HL-60/S4 treated with retinoic acid at 250 ng/mL for 4 days and 3 days (cell line): ENCODE data around the gene PGAM5.
"Not testable (repeated sequence)": the region's sequence is repeated elsewhere in the genome, so short reads cannot be mapped to it uniquely, and the experiment has no call there.

Experiments
- in situ Hi-C: fragments of 300-500 bp; cut with MboI; formaldehyde crosslinking; loops from 2 replicates; pipeline ENCODE4 v1.7.0; 2022; ENCODE audit warnings: low sequenced_read_pairs

The PGAM5 gene

GRCh38 chr12:132741620-132742019 lies 31.0 kb downstream of the PGAM5 start:
- in situ Hi-C loops: no loop called here

GRCh38 chr12:132743831-132744230 lies 33.2 kb downstream of the PGAM5 start:
- in situ Hi-C loops: no loop called here

DNA sequence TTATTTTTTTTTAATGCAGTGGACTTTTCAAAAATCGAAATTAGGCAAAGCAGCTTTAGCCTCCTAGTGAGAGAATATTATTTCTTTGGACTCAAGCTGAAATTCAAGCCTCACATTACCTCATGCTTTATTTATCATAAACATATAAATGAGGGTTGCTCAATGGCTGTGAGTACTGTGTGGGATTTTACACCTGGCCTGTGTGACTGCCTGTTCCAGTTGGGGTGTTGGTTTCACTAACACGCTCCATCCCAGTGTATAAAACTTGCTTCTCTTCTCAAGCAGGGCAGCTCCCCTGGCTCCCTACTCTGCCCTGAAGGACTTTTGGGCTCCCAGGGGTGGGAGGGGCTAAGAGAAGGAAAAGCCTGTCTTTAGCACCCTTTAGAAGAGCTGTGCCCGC lies 36.0 kb downstream of the PGAM5 start:
- in situ Hi-C loops: no loop called here

GRCh38 chr12:132747395-132747794 lies 36.8 kb downstream of the PGAM5 start:
- in situ Hi-C loops: no loop called here

GRCh38 chr12:132747896-132748295 lies 37.3 kb downstream of the PGAM5 start:
- in situ Hi-C loops: no loop called here

GRCh38 chr12:132748319-132748718 lies 37.7 kb downstream of the PGAM5 start:
- in situ Hi-C loops: no loop called here

- in situ Hi-C loops: not testable (repeated sequence)
Observed at GRCh38 chr12:132753670-132754069, 43.0 kb downstream of the PGAM5 start.

GRCh38 chr12:132754160-132754932 lies 43.7 kb downstream of the PGAM5 start:
- in situ Hi-C loops: no loop called here

- in situ Hi-C loops: not testable (repeated sequence)
Observed at GRCh38 chr12:132758825-132759224, 48.2 kb downstream of the PGAM5 start.

DNA sequence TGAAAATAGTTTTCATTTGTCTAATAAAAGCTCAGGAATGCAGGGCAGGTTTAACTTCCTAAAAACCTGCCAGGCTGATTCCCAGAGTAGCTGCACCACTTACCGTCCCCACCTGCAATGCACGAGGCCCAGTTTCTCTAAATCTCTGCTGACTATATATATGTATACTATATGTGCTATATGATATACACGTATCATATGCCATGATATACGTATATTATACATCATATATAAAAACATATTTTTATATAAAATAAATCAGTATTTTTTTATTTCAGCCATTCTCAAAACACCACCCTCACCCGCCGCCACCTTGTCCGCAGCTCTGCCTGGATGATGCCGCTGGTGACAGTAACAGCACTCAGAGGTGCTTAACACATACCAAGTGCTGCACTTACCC lies 48.7 kb downstream of the PGAM5 start:
- in situ Hi-C loops: no loop called here

DNA sequence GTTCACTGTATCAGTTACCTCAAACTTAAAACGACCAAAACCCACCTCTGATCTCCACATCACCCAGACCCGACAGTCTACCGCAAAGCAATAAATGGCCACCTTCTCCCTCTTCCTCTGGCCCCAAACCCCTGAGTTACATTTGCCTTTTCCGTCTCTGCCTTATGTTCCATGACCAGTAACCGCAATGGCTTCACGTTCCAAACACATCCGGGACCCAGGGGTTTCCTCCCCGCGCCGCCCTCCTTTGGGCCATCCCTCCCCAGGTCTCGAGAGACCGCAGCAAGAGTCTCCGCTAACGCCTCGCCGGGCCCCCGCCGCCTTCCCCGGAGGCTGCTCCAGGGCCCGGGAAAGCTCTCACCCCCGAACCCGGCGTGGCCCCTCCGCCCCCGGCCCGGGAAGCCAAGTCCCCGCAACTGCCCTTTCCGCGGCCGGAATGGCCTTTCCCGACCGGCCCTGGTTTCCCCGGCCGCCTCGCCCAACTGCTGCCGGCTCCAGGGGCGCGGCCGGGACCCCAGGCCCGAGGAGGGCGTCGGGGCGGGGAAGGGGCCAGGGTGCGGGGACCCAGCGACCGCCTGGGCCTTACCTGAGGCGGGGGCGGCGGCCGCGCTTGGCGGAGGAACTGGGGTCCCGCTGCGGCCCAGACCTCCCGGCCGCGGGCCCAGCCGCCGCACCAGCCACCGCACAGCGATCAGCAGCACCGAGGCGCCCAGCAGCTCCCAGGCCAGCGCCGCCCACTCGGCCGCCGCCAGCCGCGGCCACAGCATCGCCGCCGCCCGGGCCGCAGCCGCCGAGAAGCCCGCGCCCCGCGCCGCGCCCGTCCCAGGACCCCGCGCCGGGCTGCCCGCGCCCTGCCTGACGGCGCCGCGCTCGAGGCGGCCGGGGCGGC lies 50.6 kb downstream of the PGAM5 start, which contains the start of gene ANKLE2:
TSS of gene ANKLE2 (minus strand) at position 801 of the 889 bp plus-strand sequence. CDS start at position 767, 34 bp downstream.
- in situ Hi-C loops: no loop called here

DNA sequence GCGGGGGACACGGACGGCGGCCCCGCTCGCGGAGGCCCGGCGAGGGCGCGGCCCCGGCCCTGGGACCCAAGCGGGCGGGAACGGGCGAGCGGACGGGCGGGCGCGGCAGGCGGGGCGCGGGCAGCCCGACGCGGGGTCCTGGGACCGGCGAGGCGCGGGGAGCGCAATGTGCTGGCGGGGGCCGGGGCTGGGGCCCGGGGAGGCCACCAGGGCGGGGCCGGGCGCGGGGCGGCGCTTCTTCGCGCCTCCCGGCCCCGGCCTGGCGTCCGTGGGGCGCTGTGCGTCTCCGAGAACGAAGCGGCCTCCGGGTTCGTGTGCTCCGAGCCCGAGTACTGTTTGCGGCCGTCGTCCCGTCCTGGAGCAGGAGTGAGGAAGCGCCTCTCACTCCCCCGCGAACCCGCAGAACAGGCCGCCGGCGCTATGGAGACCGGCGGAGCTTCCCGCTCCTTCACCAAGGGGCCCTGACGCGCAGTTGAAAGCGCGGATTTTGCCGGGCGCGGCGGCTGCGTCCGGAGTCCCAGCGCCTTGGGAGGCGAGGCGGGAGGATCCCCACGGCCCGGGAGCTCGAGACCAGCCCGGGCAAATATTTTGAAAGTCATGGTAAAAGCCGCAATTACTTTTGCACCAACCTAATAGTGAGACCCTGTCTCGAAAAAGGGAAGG lies 51.4 kb downstream of the PGAM5 start:
- in situ Hi-C loops: no loop called here

DNA sequence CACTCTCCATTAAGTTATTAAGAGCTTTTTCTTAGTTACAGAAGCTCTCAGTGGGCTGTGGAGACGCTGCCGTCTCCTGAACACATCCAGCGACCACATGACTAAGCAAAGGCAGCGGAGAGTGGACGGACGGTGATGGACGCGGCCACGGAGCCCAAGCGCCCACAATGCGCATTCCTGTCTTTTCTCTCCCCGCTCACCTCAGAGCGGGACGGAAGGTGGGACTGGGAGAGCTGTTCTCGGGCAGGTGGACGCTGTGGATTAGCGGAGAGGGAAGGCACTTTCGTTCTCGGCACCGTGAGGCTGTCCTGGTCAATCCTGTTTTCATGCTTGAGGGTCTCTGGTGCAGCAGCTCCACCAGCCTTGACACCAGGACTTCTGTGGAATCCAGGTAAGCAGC lies 53.6 kb downstream of the PGAM5 start:
- in situ Hi-C loops: no loop called here

- in situ Hi-C loops: no loop called here
Observed at GRCh38 chr12:132765361-132765760, 54.7 kb downstream of the PGAM5 start.

GRCh38 chr12:132766380-132767085 lies 55.9 kb downstream of the PGAM5 start:
- in situ Hi-C loops: no loop called here

- in situ Hi-C loops: no loop called here
Observed at GRCh38 chr12:132771126-132771838, 60.6 kb downstream of the PGAM5 start.
